HEK293T (cell line): ENCODE measurements around the gene DCBLD2.

Source experiments
- FOXK2 ChIP-seq: fragments of 450-650 bp; IDR thresholded peaks from 2 replicates; pipeline ENCODE4 v1.6.1; 2016; ENCODE audit warnings: mild to moderate bottlenecking
- LEF1 ChIP-seq: fragments of 450-650 bp; IDR thresholded peaks from 2 replicates; pipeline ENCODE4 v1.6.1; 2017; ENCODE audit warnings: mild to moderate bottlenecking, borderline replicate concordance
- SP1 ChIP-seq: fragments of 450-650 bp; IDR thresholded peaks from 2 replicates; pipeline ENCODE4 v1.6.1; 2017
- TARDBP ChIP-seq: fragments of 450-650 bp; IDR thresholded peaks from 2 replicates; pipeline ENCODE4 v1.6.1; 2016

GRCh38 chr3:98887684-98888083, 13.8 kb downstream of the DCBLD2 start:
- TF ChIP-seq FOXK2 (no peak), TARDBP (no peak), SP1 (no peak), LEF1 (no peak)
